ENCODE results near the gene PRKAR1B. TPM values are rescaled to one million over a fixed set of nuclear protein-coding genes. Genes with fewer than 3 reads are reported as not detected.

PRKAR1B gene
- total RNA-seq, 1 experiment from 2014 or later, result 62.0 TPM

DNA sequence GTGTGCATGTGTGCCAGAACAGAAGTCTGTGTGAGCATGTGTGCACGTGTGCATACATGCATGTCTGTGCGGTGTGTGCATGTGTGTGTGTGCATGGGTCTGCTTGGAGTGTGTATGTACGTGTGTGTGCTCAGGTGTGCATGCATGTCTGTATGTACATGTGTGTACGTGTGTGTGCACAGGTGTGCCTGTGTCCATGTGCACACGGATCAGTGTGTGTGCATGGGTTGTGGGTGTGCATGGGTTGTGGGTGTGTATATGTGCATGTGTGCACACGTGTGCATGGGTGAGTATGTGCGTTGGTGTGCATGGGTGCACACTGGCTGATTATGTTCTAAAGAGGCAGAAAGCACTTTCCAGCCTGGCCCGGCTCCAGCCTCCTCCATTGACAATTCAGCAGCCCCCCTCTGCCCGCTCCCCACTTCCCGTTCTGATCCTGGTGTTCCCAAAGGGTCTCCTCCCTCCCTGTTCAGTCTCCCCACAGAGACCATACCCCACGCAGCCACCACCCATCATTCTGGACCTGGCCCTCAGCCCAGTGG is 163.4 kb downstream of the PRKAR1B start:
- intact Hi-C loops (cut with micrococcal nuclease; ENCODE audit: unreplicated experiment), result no loop called here
- POLR2A ChIA-PET, result no interaction called here
- CTCF ChIA-PET, result no interaction called here
- Histone ChIP-seq H3K36me3 (ENCODE audit: control insufficient read depth, insufficient read depth, low read length) (no peaks in the 10 kb centered on the region), H3K27ac (ENCODE audit: low read length) (no peak overlapping the region), H3K4me3 (ENCODE audit: low read depth in 2 of 2, low read length in 2 of 2) (no peak overlapping the region), H3K4me1 (ENCODE audit: control insufficient read depth, insufficient read depth, low read length) (no peaks in the 10 kb centered on the region), H3K27me3 (ENCODE audit: control insufficient read depth, insufficient read depth, low read length) (no peaks in the 10 kb centered on the region), H3K9me3 (ENCODE audit: control insufficient read depth, insufficient read depth, low read depth, low read length) (no peaks in the 10 kb centered on the region)
- DNase-seq (ENCODE audit: low read depth, low spot score) (no peak), ATAC-seq (no peak)
- BruUV-seq (replicated peaks), result no TSS peak
- no peak for TF ChIP-seq POLR2AphosphoS5 (IDR thresholded peaks at IDR 0.05; ENCODE audit: low read depth, low read length)
- TF ChIP-seq TCF7L2 (IDR thresholded peaks at IDR 0.05; ENCODE audit: low read depth, low read length), result no peak
- TF ChIP-seq, protein P1, sequence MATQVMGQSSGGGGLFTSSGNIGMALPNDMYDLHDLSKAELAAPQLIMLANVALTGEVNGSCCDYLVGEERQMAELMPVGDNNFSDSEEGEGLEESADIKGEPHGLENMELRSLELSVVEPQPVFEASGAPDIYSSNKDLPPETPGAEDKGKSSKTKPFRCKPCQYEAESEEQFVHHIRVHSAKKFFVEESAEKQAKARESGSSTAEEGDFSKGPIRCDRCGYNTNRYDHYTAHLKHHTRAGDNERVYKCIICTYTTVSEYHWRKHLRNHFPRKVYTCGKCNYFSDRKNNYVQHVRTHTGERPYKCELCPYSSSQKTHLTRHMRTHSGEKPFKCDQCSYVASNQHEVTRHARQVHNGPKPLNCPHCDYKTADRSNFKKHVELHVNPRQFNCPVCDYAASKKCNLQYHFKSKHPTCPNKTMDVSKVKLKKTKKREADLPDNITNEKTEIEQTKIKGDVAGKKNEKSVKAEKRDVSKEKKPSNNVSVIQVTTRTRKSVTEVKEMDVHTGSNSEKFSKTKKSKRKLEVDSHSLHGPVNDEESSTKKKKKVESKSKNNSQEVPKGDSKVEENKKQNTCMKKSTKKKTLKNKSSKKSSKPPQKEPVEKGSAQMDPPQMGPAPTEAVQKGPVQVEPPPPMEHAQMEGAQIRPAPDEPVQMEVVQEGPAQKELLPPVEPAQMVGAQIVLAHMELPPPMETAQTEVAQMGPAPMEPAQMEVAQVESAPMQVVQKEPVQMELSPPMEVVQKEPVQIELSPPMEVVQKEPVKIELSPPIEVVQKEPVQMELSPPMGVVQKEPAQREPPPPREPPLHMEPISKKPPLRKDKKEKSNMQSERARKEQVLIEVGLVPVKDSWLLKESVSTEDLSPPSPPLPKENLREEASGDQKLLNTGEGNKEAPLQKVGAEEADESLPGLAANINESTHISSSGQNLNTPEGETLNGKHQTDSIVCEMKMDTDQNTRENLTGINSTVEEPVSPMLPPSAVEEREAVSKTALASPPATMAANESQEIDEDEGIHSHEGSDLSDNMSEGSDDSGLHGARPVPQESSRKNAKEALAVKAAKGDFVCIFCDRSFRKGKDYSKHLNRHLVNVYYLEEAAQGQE (IDR thresholded peaks at IDR 0.05; ENCODE audit: insufficient read depth in 1 of 2, low read depth in 2 of 2, low read length in 1 of 2), result no peak
- TF ChIP-seq, protein P2, sequence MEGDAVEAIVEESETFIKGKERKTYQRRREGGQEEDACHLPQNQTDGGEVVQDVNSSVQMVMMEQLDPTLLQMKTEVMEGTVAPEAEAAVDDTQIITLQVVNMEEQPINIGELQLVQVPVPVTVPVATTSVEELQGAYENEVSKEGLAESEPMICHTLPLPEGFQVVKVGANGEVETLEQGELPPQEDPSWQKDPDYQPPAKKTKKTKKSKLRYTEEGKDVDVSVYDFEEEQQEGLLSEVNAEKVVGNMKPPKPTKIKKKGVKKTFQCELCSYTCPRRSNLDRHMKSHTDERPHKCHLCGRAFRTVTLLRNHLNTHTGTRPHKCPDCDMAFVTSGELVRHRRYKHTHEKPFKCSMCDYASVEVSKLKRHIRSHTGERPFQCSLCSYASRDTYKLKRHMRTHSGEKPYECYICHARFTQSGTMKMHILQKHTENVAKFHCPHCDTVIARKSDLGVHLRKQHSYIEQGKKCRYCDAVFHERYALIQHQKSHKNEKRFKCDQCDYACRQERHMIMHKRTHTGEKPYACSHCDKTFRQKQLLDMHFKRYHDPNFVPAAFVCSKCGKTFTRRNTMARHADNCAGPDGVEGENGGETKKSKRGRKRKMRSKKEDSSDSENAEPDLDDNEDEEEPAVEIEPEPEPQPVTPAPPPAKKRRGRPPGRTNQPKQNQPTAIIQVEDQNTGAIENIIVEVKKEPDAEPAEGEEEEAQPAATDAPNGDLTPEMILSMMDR (IDR thresholded peaks at IDR 0.05), result no peak
- no peak for TF ChIP-seq SIN3A (IDR thresholded peaks at IDR 0.05; ENCODE audit: borderline replicate concordance, insufficient read depth, low read depth, low read length)
- in situ Hi-C loops (cut with HindIII; ENCODE audit: low pct_unique_long_range_greater_than_20kb, low sequenced_read_pairs), result no loop called here

DNA sequence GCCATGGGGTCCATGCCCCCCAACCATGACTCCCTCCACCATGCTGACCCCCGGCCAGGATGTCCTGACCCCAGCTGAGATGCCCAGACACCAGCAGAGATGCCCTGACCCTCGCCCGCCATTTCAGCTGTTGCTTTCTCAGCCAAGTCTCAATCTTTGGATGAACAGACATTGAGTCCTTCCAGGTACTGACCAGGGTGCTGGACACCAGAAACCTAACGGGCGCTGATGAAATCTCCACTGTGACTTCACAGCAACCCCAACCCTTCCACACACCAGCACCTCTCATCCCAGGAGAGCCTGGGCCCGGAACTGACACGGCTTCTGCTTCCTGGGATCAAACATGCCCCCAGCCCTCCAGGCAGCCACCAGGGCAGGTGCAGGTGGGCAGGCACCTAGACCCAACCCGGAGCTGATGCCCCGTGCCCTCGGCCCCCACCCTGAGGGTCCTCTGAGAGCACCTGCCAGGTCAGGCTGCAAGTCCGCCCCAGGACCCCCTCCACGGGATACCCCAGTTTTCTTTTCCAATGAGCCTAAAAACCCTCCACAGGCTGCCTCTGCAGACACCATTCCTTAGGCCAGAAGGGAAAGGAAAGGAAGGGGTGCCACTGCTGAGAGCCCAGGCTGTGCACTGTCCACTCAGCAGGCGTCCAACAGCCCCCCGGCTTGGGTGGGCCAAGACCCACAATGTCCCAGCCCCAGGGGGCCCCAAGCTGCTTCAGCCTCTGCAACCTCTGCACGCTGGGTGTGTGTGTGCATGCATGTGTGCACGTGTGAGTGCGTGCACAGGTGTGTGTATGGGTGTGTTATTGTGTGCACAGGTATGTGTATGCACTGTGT is 164.1 kb downstream of the PRKAR1B start:
- ChIA-PET POLR2A (no interaction called here), CTCF (no interaction called here)
- no peak overlapping the region for H3K27ac ChIP-seq (ENCODE audit: low read length)
- in situ Hi-C loops (cut with HindIII; ENCODE audit: low pct_unique_long_range_greater_than_20kb, low sequenced_read_pairs) (no loop called here), intact Hi-C loops (cut with micrococcal nuclease; ENCODE audit: unreplicated experiment) (no loop called here)
- H3K4me3 ChIP-seq (ENCODE audit: low read depth in 2 of 2, low read length in 2 of 2), result no peak overlapping the region
- DNase-seq (ENCODE audit: low read depth, low spot score) (no peak), ATAC-seq (no peak)
- H3K9me3 ChIP-seq (ENCODE audit: control insufficient read depth, insufficient read depth, low read depth, low read length), result no peaks in the 10 kb centered on the region
- TF ChIP-seq SIN3A (IDR thresholded peaks at IDR 0.05; ENCODE audit: borderline replicate concordance, insufficient read depth, low read depth, low read length), result no peak
- no peak for TF ChIP-seq TCF7L2 (IDR thresholded peaks at IDR 0.05; ENCODE audit: low read depth, low read length)
- TF ChIP-seq, protein P2 (IDR thresholded peaks at IDR 0.05), result no peak
- TF ChIP-seq, protein P1 (IDR thresholded peaks at IDR 0.05; ENCODE audit: insufficient read depth in 1 of 2, low read depth in 2 of 2, low read length in 1 of 2), result no peak
- no peak for TF ChIP-seq POLR2AphosphoS5 (IDR thresholded peaks at IDR 0.05; ENCODE audit: low read depth, low read length)
- H3K36me3 ChIP-seq (ENCODE audit: control insufficient read depth, insufficient read depth, low read length), result no peaks in the 10 kb centered on the region
- no peaks in the 10 kb centered on the region for H3K27me3 ChIP-seq (ENCODE audit: control insufficient read depth, insufficient read depth, low read length)
- no peaks in the 10 kb centered on the region for H3K4me1 ChIP-seq (ENCODE audit: control insufficient read depth, insufficient read depth, low read length)
- no TSS peak for BruUV-seq (replicated peaks)
